ENCODE measurements around the gene NLGN1.

The NLGN1 gene

GRCh38 chr3:174191895-174192294 lies 794.4 kb downstream of the NLGN1 start:
- H4K20me1 ChIP-seq (ENCODE audit: insufficient read depth, low read length): no peaks in the 10 kb centered on the region
- H3F3A ChIP-seq (ENCODE audit: insufficient read depth, low read length): no peaks in the 10 kb centered on the region
- no peaks in the 10 kb centered on the region for H3K27me3 ChIP-seq (ENCODE audit: insufficient read depth, low read length)
- H3K9ac ChIP-seq (ENCODE audit: low read length): no peak overlapping the region
- no peak overlapping the region for H3K4me2 ChIP-seq (ENCODE audit: low read length)
- H3K27ac ChIP-seq (ENCODE audit: low read depth, low read length, poor library complexity, severe bottlenecking): no peak overlapping the region
- H3K79me2 ChIP-seq (ENCODE audit: insufficient read depth, low read length): no peaks in the 10 kb centered on the region
- no peak overlapping the region for H2AFZ ChIP-seq (ENCODE audit: low read length)
- no peaks in the 10 kb centered on the region for H3K9me3 ChIP-seq (ENCODE audit: low read length)
- TF ChIP-seq CTCF (IDR thresholded peaks at IDR 0.05; ENCODE audit: low read length): no peak
- no peak for TF ChIP-seq EZH2 (IDR thresholded peaks at IDR 0.05; ENCODE audit: borderline replicate concordance, low read length)
- H3K9me2 ChIP-seq (ENCODE audit: low read depth, low read length): no peaks in the 10 kb centered on the region
- no peaks in the 10 kb centered on the region for H3K4me1 ChIP-seq (ENCODE audit: insufficient read depth, low read length, severe bottlenecking)
- H3K4me3 ChIP-seq (ENCODE audit: low read depth, low read length, poor library complexity, severe bottlenecking): no peak overlapping the region
- no peaks in the 10 kb centered on the region for H3K36me3 ChIP-seq (ENCODE audit: insufficient read depth, low read length)

GRCh38 chr3:174192471-174192870 lies 794.9 kb downstream of the NLGN1 start:
- H2AFZ ChIP-seq (ENCODE audit: low read length): no peak overlapping the region
- H3K9ac ChIP-seq (ENCODE audit: low read length): no peak overlapping the region
- no peaks in the 10 kb centered on the region for H3F3A ChIP-seq (ENCODE audit: insufficient read depth, low read length)
- H3K9me2 ChIP-seq (ENCODE audit: low read depth, low read length): no peaks in the 10 kb centered on the region
- no peak overlapping the region for H3K27ac ChIP-seq (ENCODE audit: low read depth, low read length, poor library complexity, severe bottlenecking)
- no peak overlapping the region for H3K4me2 ChIP-seq (ENCODE audit: low read length)
- H3K9me3 ChIP-seq (ENCODE audit: low read length): no peaks in the 10 kb centered on the region
- no peaks in the 10 kb centered on the region for H3K36me3 ChIP-seq (ENCODE audit: insufficient read depth, low read length)
- H3K4me3 ChIP-seq (ENCODE audit: low read depth, low read length, poor library complexity, severe bottlenecking): no peak overlapping the region
- TF ChIP-seq CTCF (IDR thresholded peaks at IDR 0.05; ENCODE audit: low read length) (no peak), EZH2 (IDR thresholded peaks at IDR 0.05; ENCODE audit: borderline replicate concordance, low read length) (no peak)
- H3K79me2 ChIP-seq (ENCODE audit: insufficient read depth, low read length): no peaks in the 10 kb centered on the region
- H3K27me3 ChIP-seq (ENCODE audit: insufficient read depth, low read length): no peaks in the 10 kb centered on the region
- H4K20me1 ChIP-seq (ENCODE audit: insufficient read depth, low read length): no peaks in the 10 kb centered on the region
- no peaks in the 10 kb centered on the region for H3K4me1 ChIP-seq (ENCODE audit: insufficient read depth, low read length, severe bottlenecking)

- H3K9me2 ChIP-seq (ENCODE audit: low read depth, low read length): no peaks in the 10 kb centered on the region
Measured at GRCh38 chr3:174193604-174194003, 796.1 kb downstream of the NLGN1 start.

More at GRCh38 chr3:174193604-174194003, 796.1 kb downstream of the NLGN1 start:
- no peak overlapping the region for H3K27ac ChIP-seq (ENCODE audit: low read depth, low read length, poor library complexity, severe bottlenecking)
- no peaks in the 10 kb centered on the region for H3F3A ChIP-seq (ENCODE audit: insufficient read depth, low read length)
- H3K9ac ChIP-seq (ENCODE audit: low read length): no peak overlapping the region
- H3K9me3 ChIP-seq (ENCODE audit: low read length): no peaks in the 10 kb centered on the region
- H2AFZ ChIP-seq (ENCODE audit: low read length): no peak overlapping the region
- no peaks in the 10 kb centered on the region for H3K79me2 ChIP-seq (ENCODE audit: insufficient read depth, low read length)
- no peak overlapping the region for H3K4me3 ChIP-seq (ENCODE audit: low read depth, low read length, poor library complexity, severe bottlenecking)
- H3K4me1 ChIP-seq (ENCODE audit: insufficient read depth, low read length, severe bottlenecking): no peaks in the 10 kb centered on the region
- H3K27me3 ChIP-seq (ENCODE audit: insufficient read depth, low read length): no peaks in the 10 kb centered on the region
- H3K4me2 ChIP-seq (ENCODE audit: low read length): no peak overlapping the region
- no peaks in the 10 kb centered on the region for H4K20me1 ChIP-seq (ENCODE audit: insufficient read depth, low read length)
- no peaks in the 10 kb centered on the region for H3K36me3 ChIP-seq (ENCODE audit: insufficient read depth, low read length)
- TF ChIP-seq CTCF (IDR thresholded peaks at IDR 0.05; ENCODE audit: low read length) (no peak), EZH2 (IDR thresholded peaks at IDR 0.05; ENCODE audit: borderline replicate concordance, low read length) (no peak)

Measured in OCI-LY1 (cell line).